Panc1 (cell line): ENCODE results near the gene NOL7.

Experiments used
- POLR2AphosphoS5 ChIP-seq: IDR thresholded peaks from 2 replicates; pipeline ENCODE4 v1.6.1; 2012; ENCODE audit warnings: mild to moderate bottlenecking, low read depth, low read length, moderate library complexity
- TF ChIP-seq, protein P1 (sequence below): fragments of 450-650 bp; IDR thresholded peaks from 2 replicates; pipeline ENCODE4 v1.5.1; 2017; ENCODE audit warnings: mild to moderate bottlenecking
- TF ChIP-seq, protein P2 (sequence below), 2 experiments: IDR thresholded peaks; 2 replicates each; pipeline ENCODE4 v1.6.1; 2011 to 2012; ENCODE audit warnings: low read depth in 2 of 2, control low read depth in 1 of 2, low read length in 1 of 2, mild to moderate bottlenecking in 1 of 2, moderate library complexity in 1 of 2; ENCODE audit not compliant: insufficient read depth in 1 of 2

DNA sequence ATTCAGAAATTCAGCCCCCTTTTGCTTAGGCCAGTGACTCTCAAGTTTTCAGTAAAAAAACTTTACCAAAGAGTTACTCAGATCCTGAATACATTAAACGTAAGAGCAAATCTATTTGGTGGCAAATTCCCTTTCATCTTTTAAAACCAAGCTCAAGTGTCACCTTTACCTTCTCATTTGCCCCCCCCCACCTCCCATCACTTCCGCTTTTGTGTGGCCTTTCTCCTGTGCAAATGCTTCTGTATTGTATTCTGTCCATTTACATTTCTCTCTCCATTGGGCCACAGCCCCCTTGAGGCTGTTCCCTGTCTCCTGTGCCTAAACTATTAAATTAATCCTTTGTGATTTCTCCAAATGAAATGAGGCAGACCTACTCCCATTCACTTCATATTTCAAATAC, 1.9 kb downstream of the NOL7 start:
- TF ChIP-seq, protein P1, sequence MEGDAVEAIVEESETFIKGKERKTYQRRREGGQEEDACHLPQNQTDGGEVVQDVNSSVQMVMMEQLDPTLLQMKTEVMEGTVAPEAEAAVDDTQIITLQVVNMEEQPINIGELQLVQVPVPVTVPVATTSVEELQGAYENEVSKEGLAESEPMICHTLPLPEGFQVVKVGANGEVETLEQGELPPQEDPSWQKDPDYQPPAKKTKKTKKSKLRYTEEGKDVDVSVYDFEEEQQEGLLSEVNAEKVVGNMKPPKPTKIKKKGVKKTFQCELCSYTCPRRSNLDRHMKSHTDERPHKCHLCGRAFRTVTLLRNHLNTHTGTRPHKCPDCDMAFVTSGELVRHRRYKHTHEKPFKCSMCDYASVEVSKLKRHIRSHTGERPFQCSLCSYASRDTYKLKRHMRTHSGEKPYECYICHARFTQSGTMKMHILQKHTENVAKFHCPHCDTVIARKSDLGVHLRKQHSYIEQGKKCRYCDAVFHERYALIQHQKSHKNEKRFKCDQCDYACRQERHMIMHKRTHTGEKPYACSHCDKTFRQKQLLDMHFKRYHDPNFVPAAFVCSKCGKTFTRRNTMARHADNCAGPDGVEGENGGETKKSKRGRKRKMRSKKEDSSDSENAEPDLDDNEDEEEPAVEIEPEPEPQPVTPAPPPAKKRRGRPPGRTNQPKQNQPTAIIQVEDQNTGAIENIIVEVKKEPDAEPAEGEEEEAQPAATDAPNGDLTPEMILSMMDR = no peak
- no peak for TF ChIP-seq POLR2AphosphoS5
- TF ChIP-seq, protein P2, sequence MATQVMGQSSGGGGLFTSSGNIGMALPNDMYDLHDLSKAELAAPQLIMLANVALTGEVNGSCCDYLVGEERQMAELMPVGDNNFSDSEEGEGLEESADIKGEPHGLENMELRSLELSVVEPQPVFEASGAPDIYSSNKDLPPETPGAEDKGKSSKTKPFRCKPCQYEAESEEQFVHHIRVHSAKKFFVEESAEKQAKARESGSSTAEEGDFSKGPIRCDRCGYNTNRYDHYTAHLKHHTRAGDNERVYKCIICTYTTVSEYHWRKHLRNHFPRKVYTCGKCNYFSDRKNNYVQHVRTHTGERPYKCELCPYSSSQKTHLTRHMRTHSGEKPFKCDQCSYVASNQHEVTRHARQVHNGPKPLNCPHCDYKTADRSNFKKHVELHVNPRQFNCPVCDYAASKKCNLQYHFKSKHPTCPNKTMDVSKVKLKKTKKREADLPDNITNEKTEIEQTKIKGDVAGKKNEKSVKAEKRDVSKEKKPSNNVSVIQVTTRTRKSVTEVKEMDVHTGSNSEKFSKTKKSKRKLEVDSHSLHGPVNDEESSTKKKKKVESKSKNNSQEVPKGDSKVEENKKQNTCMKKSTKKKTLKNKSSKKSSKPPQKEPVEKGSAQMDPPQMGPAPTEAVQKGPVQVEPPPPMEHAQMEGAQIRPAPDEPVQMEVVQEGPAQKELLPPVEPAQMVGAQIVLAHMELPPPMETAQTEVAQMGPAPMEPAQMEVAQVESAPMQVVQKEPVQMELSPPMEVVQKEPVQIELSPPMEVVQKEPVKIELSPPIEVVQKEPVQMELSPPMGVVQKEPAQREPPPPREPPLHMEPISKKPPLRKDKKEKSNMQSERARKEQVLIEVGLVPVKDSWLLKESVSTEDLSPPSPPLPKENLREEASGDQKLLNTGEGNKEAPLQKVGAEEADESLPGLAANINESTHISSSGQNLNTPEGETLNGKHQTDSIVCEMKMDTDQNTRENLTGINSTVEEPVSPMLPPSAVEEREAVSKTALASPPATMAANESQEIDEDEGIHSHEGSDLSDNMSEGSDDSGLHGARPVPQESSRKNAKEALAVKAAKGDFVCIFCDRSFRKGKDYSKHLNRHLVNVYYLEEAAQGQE (IDR thresholded peaks at IDR 0.05; ENCODE audit: insufficient read depth in 1 of 2, low read depth in 2 of 2, low read length in 1 of 2) = no peak
